ENCODE measurements around the gene KLHL26. TPM values are rescaled to one million over a fixed set of nuclear protein-coding genes. Genes with fewer than 3 reads are reported as not detected.

KLHL26 gene
- total RNA-seq, 4 donors from 2014 or later: 7.0 to 15.7 (median 7.6) TPM

GRCh38 chr19:18603255-18603957 is 33.4 kb upstream of the KLHL26 start:
- 14 to 29% methylated on average over 1 to 13 of the region's 32 CpGs for WGBS, 2 donors (ENCODE audit: low coverage in 1 of 2)
- peaks cover 7 to 26% (median 16%) of the 10 kb centered on the region in 4 donors for H3K4me1 ChIP-seq
- H3K36me3 ChIP-seq: no peaks in the 10 kb centered on the region
- TF ChIP-seq EP300 (IDR thresholded peaks at IDR 0.05; ENCODE audit: low read depth): no peak
- peak in 2 of 5 experiments; percentile 19 to 26 for TF ChIP-seq CTCF (IDR thresholded peaks at IDR 0.05)
- H3K9me3 ChIP-seq: no peaks in the 10 kb centered on the region
- no peak for DNase-seq
- peaks cover 96% of the 10 kb centered on the region for H3K27me3 ChIP-seq
- intact Hi-C loops (cut with DNase I; ENCODE audit: low total_unique reads): no loop called here
- H3K27ac ChIP-seq: no peak overlapping the region
- no peak overlapping the region for H3K4me3 ChIP-seq
- in situ Hi-C loops (cut with MboI; ENCODE audit: low pct_ligation_motif_present in 1 of 4, low pct_unique_long_range_greater_than_20kb in 1 of 4, low sequenced_read_pairs in 3 of 4): loop anchor here in 1 of 4 donors (25.0 kb wide), 1 partner anchor 209 kb away; no protein-coding TSS in a partner anchor

DNA sequence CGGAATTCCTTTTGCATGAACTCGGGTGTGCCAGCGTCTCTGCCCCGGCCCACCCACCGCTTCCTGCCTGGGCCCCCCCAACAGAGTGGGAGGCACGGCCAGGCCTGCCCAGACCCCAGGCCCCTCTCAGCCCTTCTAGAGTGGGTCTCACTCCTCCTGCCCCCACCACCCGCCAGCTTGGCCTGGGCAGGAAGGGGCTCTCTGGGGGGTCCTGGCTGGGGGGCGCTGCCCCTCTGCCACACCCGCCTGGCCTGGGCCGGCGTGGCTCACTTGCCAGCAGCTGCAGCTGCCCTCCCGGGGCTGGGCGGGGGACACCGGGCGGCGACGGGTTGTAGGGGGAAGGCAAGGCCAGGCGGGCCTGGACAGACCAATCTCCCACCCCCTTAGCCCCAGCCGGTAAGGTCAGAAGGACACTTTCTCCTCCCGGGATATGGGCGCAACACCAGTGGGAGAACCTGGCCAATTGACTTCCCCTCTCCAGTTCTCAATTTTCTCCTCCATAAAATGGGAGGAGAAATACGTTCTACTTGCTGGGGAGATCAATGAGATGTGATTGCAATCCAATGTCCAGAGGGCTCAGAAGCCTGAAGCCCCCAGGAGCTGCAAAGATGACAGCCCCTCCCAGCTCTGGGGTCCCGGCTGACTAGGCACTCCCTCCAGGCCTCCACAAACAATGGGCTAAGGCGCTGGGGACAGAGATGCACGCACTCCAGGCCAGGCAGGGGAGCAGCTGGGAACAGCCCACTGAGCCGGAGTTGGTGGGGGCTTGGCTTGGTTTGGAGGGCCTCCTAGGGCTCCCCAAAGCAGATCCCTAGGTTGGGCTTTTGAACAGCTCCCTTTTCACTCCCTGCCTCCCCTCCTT is 32.6 kb upstream of the KLHL26 start:
- H3K27ac ChIP-seq: no peak overlapping the region
- no peaks in the 10 kb centered on the region for H3K36me3 ChIP-seq
- no peak overlapping the region for H3K4me3 ChIP-seq
- intact Hi-C loops (cut with DNase I; ENCODE audit: low total_unique reads) (no loop called here), in situ Hi-C loops (cut with MboI; ENCODE audit: low pct_ligation_motif_present in 1 of 4, low pct_unique_long_range_greater_than_20kb in 1 of 4, low sequenced_read_pairs in 3 of 4) (loop anchor here in 1 of 4 donors (25.0 kb wide), 1 partner anchor 208 kb away; no protein-coding TSS in a partner anchor)
- peaks cover 7 to 26% (median 16%) of the 10 kb centered on the region in 4 donors for H3K4me1 ChIP-seq
- TF ChIP-seq POLR2A (IDR thresholded peaks at IDR 0.05) (no peak), EP300 (IDR thresholded peaks at IDR 0.05; ENCODE audit: low read depth) (no peak), POLR2AphosphoS5 (IDR thresholded peaks at IDR 0.05) (no peak), CTCF (IDR thresholded peaks at IDR 0.05) (no peak)
- no peak for DNase-seq
- H3K9me3 ChIP-seq: no peaks in the 10 kb centered on the region
- H3K27me3 ChIP-seq: peaks cover 96% of the 10 kb centered on the region
- WGBS, 2 donors (ENCODE audit: low coverage in 1 of 2): 18% methylated on average over 19 of the region's 26 CpGs; no CpG with 5 or more reads in 1 of the 2 donors

DNA sequence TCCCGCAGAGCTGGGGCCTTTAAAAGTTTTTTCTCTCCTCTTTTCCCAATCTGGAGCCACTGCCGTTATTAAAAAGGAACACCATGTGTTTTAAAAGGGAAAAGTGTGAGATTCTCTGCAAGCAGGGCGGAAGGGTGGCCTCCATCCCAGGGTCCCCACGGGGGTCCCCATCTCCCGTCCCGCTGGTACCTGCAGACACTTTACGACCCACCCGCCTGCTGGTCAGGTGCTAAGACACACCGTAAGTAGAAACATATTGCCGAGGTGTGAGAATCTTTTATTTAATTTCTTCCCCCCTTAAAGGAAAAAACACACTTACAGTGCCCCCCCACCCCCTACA is 32.0 kb upstream of the KLHL26 start:
- H3K9me3 ChIP-seq: no peaks in the 10 kb centered on the region
- in situ Hi-C loops (cut with MboI; ENCODE audit: low pct_ligation_motif_present in 1 of 4, low pct_unique_long_range_greater_than_20kb in 1 of 4, low sequenced_read_pairs in 3 of 4) (loop anchor here in 1 of 4 donors (25.0 kb wide), 1 partner anchor 208 kb away; no protein-coding TSS in a partner anchor), intact Hi-C loops (cut with DNase I; ENCODE audit: low total_unique reads) (no loop called here)
- WGBS, 2 donors (ENCODE audit: low coverage in 1 of 2): 17 to 24% methylated on average over 7 to 10 of the region's 10 CpGs
- no peak overlapping the region for H3K27ac ChIP-seq
- H3K4me3 ChIP-seq: no peak overlapping the region
- TF ChIP-seq EP300 (IDR thresholded peaks at IDR 0.05; ENCODE audit: low read depth) (no peak), POLR2AphosphoS5 (IDR thresholded peaks at IDR 0.05) (no peak), CTCF (IDR thresholded peaks at IDR 0.05) (no peak), POLR2A (IDR thresholded peaks at IDR 0.05) (no peak)
- peaks cover 7 to 26% (median 16%) of the 10 kb centered on the region in 4 donors for H3K4me1 ChIP-seq
- H3K27me3 ChIP-seq: peaks cover 96% of the 10 kb centered on the region
- no peak for DNase-seq
- no peaks in the 10 kb centered on the region for H3K36me3 ChIP-seq

- Histone ChIP-seq H3K4me3 (no peak overlapping the region), H3K27me3 (peaks cover 96% of the 10 kb centered on the region), H3K4me1 (peaks cover 7 to 26% (median 16%) of the 10 kb centered on the region in 4 donors), H3K9me3 (no peaks in the 10 kb centered on the region), H3K36me3 (no peaks in the 10 kb centered on the region), H3K27ac (no peak overlapping the region)
- TF ChIP-seq POLR2A (IDR thresholded peaks at IDR 0.05) (no peak), EP300 (IDR thresholded peaks at IDR 0.05; ENCODE audit: low read depth) (no peak), CTCF (IDR thresholded peaks at IDR 0.05) (no peak), POLR2AphosphoS5 (IDR thresholded peaks at IDR 0.05) (no peak)
- DNase-seq: no peak
- in situ Hi-C loops (cut with MboI; ENCODE audit: low pct_ligation_motif_present in 1 of 4, low pct_unique_long_range_greater_than_20kb in 1 of 4, low sequenced_read_pairs in 3 of 4): loop anchor here in 1 of 4 donors (25.0 kb wide), 1 partner anchor 207 kb away; no protein-coding TSS in a partner anchor
- intact Hi-C loops (cut with DNase I; ENCODE audit: low total_unique reads): no loop called here
- 18% methylated on average over 14 of the region's 17 CpGs; no CpG with 5 or more reads in 1 of the 2 donors for WGBS, 2 donors (ENCODE audit: low coverage in 1 of 2)
These were observed 31.7 kb upstream of the KLHL26 start for GRCh38 chr19:18605196-18605545.

All from transverse colon (tissue), 4 donors.